ENCODE results near the gene NEUROD4.

Gene NEUROD4

GRCh38 chr12:54983536-54984101, 36.2 kb upstream of the NEUROD4 start:
- TF ChIP-seq FOXP2 (optimal IDR thresholded peaks at IDR 0.05; ENCODE audit: borderline replicate concordance, extremely low read depth, extremely low read length, insufficient read depth) (no peak), REST (IDR thresholded peaks at IDR 0.05; ENCODE audit: insufficient read depth in 1 of 2, low read depth in 2 of 2, low read length in 2 of 2) (no peak), TAF1 (IDR thresholded peaks at IDR 0.05; ENCODE audit: borderline replicate concordance, insufficient read depth, low read length) (no peak), POLR2AphosphoS5 (IDR thresholded peaks at IDR 0.05; ENCODE audit: low read depth, low read length) (no peak), SIN3A (IDR thresholded peaks at IDR 0.05; ENCODE audit: borderline replicate concordance, insufficient read depth, low read length) (no peak)

GRCh38 chr12:54984658-54985376, 35.0 kb upstream of the NEUROD4 start, which contains the start of gene TESPA1:
Gene TESPA1 (minus strand): TSS chr12:54984762. CDS start chr12:54974562, 10,200 bp downstream.
- TF ChIP-seq FOXP2 (optimal IDR thresholded peaks at IDR 0.05; ENCODE audit: borderline replicate concordance, extremely low read depth, extremely low read length, insufficient read depth) (no peak), POLR2AphosphoS5 (IDR thresholded peaks at IDR 0.05; ENCODE audit: low read depth, low read length) (no peak), TAF1 (IDR thresholded peaks at IDR 0.05; ENCODE audit: borderline replicate concordance, insufficient read depth, low read length) (no peak), REST (IDR thresholded peaks at IDR 0.05; ENCODE audit: insufficient read depth in 1 of 2, low read depth in 2 of 2, low read length in 2 of 2) (no peak), SIN3A (IDR thresholded peaks at IDR 0.05; ENCODE audit: borderline replicate concordance, insufficient read depth, low read length) (no peak)

DNA sequence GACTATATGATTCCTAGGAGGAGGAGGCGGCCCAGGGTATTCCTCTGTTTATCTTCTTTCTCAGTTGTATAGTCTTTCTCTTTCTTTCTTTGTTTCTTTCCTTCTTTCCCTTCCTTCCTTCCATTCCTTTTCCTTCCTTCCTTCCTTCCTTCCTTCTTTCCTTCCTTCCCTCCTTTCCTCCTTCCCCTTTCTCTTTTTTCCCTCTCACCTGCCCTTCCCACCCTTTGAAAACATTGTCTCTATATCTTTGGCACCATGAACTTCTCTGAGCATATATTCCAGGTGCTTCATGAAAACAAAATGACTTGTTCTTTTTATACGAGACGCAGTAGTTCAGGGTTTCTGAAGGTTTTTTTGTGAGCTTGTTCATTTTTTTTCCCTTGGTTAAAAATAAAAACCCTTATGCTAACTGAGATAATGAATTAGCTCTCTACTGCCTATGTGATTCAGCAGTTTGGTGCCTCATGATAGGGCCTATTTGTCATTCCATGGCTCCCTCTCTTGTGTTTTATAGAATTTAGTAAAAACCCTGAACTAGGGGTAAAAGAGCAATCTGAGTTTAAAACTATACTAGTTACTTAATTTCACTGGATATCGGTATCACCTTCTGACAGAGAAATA, 32.1 kb upstream of the NEUROD4 start:
- TF ChIP-seq TAF1 (IDR thresholded peaks at IDR 0.05; ENCODE audit: borderline replicate concordance, insufficient read depth, low read length): no peak
- no peak for TF ChIP-seq POLR2AphosphoS5 (IDR thresholded peaks at IDR 0.05; ENCODE audit: low read depth, low read length)
- TF ChIP-seq SIN3A (IDR thresholded peaks at IDR 0.05; ENCODE audit: borderline replicate concordance, insufficient read depth, low read length): no peak
- no peak for TF ChIP-seq FOXP2 (optimal IDR thresholded peaks at IDR 0.05; ENCODE audit: borderline replicate concordance, extremely low read depth, extremely low read length, insufficient read depth)
- no peak for TF ChIP-seq REST (IDR thresholded peaks at IDR 0.05; ENCODE audit: insufficient read depth in 1 of 2, low read depth in 2 of 2, low read length in 2 of 2)

DNA sequence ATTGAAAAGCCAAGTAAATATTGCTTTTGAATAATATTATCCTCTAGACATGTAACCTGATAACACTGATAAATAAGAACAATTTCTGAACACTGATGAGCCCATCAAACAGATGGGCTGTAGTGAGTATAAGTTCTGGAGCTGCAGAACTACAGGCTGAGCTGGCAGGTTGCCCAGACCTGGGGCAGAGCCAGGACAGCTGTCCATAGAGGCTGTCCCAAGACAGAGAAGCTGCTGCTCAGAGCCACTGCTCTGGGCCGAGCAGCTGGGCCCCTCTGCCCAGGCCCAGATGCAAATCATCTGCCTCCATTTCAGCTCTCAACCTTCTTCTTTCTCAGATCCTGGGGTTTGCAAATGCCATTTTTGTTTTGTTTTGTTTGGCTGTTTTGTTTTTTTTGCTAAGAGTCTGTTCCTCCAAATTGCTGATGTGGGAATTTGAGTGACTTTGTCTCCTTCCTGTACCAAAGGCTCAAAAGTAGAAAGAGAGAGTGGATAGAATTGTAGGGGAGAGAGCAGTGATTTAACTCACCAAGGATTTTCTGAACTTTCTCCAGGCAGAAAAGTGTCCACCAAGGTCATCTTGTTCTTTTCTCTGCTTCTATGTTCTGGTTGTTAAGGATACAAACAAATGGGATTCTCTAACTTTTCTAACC, 31.2 kb upstream of the NEUROD4 start:
- TF ChIP-seq REST (IDR thresholded peaks at IDR 0.05; ENCODE audit: insufficient read depth in 1 of 2, low read depth in 2 of 2, low read length in 2 of 2) (no peak), SIN3A (IDR thresholded peaks at IDR 0.05; ENCODE audit: borderline replicate concordance, insufficient read depth, low read length) (no peak)

Measured in PFSK-1 (cell line).